Measurements from ENCODE around the gene FAM184A. TPM values are rescaled to one million over a fixed set of nuclear protein-coding genes. Genes with fewer than 3 reads are reported as not detected.

FAM184A gene
- total and polyA plus RNA-seq, 9 of the 15 experiments (the other 6 are each of a cell fraction or from before 2014, with no cell fraction given), result 6.4 to 18.7 (median 13.1) TPM

DNA sequence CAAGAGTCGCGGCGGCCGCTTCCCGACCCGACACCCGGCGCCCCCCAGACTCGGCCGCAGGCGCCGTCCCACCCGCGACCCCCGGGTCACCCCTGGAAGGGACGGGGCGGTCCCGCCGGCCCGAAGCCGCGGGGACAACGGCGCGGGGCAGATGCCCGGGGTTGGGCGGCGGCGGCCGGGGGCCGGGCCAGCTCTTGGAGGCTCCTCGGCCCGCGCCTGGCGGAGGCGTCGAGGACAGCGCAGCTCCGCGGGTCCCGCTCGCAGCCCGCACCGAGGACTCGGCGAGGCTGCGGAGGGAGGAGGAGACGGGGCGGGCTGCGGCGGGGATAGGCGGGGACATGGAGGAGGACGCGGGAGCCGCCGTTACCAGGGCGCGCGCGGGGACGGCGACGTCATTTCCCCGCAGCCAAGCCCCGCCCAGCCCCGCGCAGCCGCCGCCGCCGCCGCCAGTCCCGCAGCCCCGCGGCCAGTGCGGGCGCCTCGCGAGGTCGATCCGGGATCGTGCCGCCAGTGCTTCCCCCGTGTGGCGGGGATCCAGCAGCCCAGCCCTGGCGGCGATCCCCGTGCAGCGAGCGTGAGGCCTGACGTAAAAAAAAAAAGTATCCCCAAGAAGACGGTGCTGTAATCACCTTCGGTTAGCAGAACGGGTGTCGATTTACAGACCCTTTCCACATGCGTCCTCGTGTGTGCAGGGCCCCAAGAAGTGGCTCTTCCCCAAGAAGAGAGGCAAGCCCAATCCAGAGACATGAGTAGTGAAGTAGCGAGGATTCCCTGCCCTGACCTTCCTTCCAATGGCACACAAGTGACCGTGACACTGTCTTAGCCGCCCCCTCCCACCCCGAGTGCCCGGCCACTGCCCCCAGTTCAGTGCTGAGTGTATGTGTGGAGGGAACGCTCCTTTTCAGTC, at the start of gene FAM184A (continued):
- TF ChIP-seq, protein P1, sequence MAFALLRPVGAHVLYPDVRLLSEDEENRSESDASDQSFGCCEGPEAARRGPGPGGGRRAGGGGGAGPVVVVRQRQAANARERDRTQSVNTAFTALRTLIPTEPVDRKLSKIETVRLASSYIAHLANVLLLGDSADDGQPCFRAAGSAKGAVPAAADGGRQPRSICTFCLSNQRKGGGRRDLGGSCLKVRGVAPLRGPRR (CRISPR knock-in tag; IDR thresholded peaks at IDR 0.05), result no peak
- peak; percentile 41; the same call in 1 of the 2 replicates for TF ChIP-seq ARID4B (CRISPR knock-in tag; IDR thresholded peaks at IDR 0.05)
- peak; percentile 1; the same call in 1 of the 2 replicates for TF ChIP-seq KAT7 (CRISPR knock-in tag; IDR thresholded peaks at IDR 0.05; ENCODE audit: borderline replicate concordance)
- no peak for TF ChIP-seq MCM7 (IDR thresholded peaks at IDR 0.05)
- TF ChIP-seq JUND (IDR thresholded peaks at IDR 0.05; ENCODE audit: borderline replicate concordance, low read depth, low read length), result peak; percentile 43
- TF ChIP-seq JUND (tag; IDR thresholded peaks at IDR 0.05; ENCODE audit: borderline replicate concordance, low read depth, low read length), result no peak; the same call in 2 of the 3 replicates
- peak; percentile 61 for TF ChIP-seq SUPT5H (IDR thresholded peaks at IDR 0.05)
- peak; percentile 36; the same call in 1 of the 2 replicates for TF ChIP-seq CREB1 (IDR thresholded peaks at IDR 0.05)
- peak; percentile 73; the same call in 1 of the 2 replicates for TF ChIP-seq CREB1 (CRISPR knock-in tag; IDR thresholded peaks at IDR 0.05)
- peak; percentile 52; the same call in 1 of the 2 replicates for TF ChIP-seq SIN3B (IDR thresholded peaks at IDR 0.05; ENCODE audit: low read depth)
- TF ChIP-seq PRPF4 (IDR thresholded peaks at IDR 0.05; ENCODE audit: insufficient read depth, low read depth, low read length, poor library complexity, severe bottlenecking), result no peak
- TF ChIP-seq, protein P2, sequence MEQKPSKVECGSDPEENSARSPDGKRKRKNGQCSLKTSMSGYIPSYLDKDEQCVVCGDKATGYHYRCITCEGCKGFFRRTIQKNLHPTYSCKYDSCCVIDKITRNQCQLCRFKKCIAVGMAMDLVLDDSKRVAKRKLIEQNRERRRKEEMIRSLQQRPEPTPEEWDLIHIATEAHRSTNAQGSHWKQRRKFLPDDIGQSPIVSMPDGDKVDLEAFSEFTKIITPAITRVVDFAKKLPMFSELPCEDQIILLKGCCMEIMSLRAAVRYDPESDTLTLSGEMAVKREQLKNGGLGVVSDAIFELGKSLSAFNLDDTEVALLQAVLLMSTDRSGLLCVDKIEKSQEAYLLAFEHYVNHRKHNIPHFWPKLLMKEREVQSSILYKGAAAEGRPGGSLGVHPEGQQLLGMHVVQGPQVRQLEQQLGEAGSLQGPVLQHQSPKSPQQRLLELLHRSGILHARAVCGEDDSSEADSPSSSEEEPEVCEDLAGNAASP (IDR thresholded peaks at IDR 0.05), result no peak
- no peak; the same call in 1 of the 2 replicates for TF ChIP-seq STAG1 (CRISPR knock-in tag; IDR thresholded peaks at IDR 0.05; ENCODE audit: borderline replicate concordance)
- TF ChIP-seq RFX5 (IDR thresholded peaks at IDR 0.05; ENCODE audit: low read depth, low read length), result no peak
- peak; percentile 18; the same call in 1 of the 2 replicates for TF ChIP-seq POLR2AphosphoS5 (IDR thresholded peaks at IDR 0.05; ENCODE audit: control insufficient read depth, insufficient read depth, low read depth, low read length)
- peak; percentile 73; the same call in 1 of the 2 replicates for TF ChIP-seq E2F1 (CRISPR knock-in tag; IDR thresholded peaks at IDR 0.05)
- peak; percentile 76 for TF ChIP-seq HDAC2 (IDR thresholded peaks at IDR 0.05)
- TF ChIP-seq PTRF (tag; IDR thresholded peaks at IDR 0.05), result no peak
- no peak for TF ChIP-seq OTX1 (CRISPR knock-in tag; IDR thresholded peaks at IDR 0.05)
- peak; percentile 70 for TF ChIP-seq ESRRA (IDR thresholded peaks at IDR 0.05; ENCODE audit: borderline replicate concordance, low read depth)

Measured in K562 (cell line).